Renal cortex interstitium (tissue), 11 donors: ENCODE data around the gene NRG3. TPM values are rescaled to one million over a fixed set of nuclear protein-coding genes. Genes with fewer than 3 reads are reported as not detected.

Source experiments
- DNase-seq, 11 donors: peaks; one replicate each; pipeline ENCODE4 v3.0.0-alpha.2; 2013; ENCODE audit warnings: low read depth in 9 of 11, low spot score in 4 of 11; ENCODE audit errors: extremely low read depth in 1 of 11
- polyA plus RNA-seq, 3 donors: library from polyadenylated mRNA; unstranded; fragments of 120-200 nt; gene quantifications; one replicate each; pipeline ENCODE4 v1.2.1, GENCODE V29; 2013; ENCODE audit not compliant: insufficient read length in 3 of 3

Gene NRG3
- polyA plus RNA-seq, 3 donors = 11.8 to 16.4 (median 12.6) TPM

- DNase-seq = no peak
Observed at GRCh38 chr10:82874671-82875070, 999.7 kb downstream of the NRG3 start.

GRCh38 chr10:82880776-82881290, 1005.8 kb downstream of the NRG3 start:
- no peak for DNase-seq

GRCh38 chr10:82882722-82883121, 1007.7 kb downstream of the NRG3 start:
- DNase-seq = no peak

GRCh38 chr10:82883603-82884002, 1008.6 kb downstream of the NRG3 start:
- no peak for DNase-seq

GRCh38 chr10:82887488-82887887, 1012.5 kb downstream of the NRG3 start:
- no peak for DNase-seq

GRCh38 chr10:82888809-82889455, 1013.9 kb downstream of the NRG3 start:
- DNase-seq = no peak

GRCh38 chr10:82889728-82890127, 1014.7 kb downstream of the NRG3 start:
- DNase-seq = no peak

GRCh38 chr10:82890573-82890972, 1015.6 kb downstream of the NRG3 start:
- DNase-seq = no peak

- no peak for DNase-seq
Observed at GRCh38 chr10:82908096-82908495, 1033.1 kb downstream of the NRG3 start.

GRCh38 chr10:82908751-82909150, 1033.8 kb downstream of the NRG3 start:
- DNase-seq = no peak

- DNase-seq = no peak
Observed at GRCh38 chr10:82910301-82910700, 1035.3 kb downstream of the NRG3 start.

- DNase-seq = no peak
Observed at GRCh38 chr10:82914655-82915136, 1039.7 kb downstream of the NRG3 start.

- no peak for DNase-seq
Observed at GRCh38 chr10:82916941-82917340, 1041.9 kb downstream of the NRG3 start.

- DNase-seq = no peak
Observed at GRCh38 chr10:82918022-82918421, 1043.0 kb downstream of the NRG3 start.

GRCh38 chr10:82922046-82922445, 1047.1 kb downstream of the NRG3 start:
- no peak for DNase-seq

- no peak for DNase-seq
Observed at GRCh38 chr10:82922755-82923154, 1047.8 kb downstream of the NRG3 start.

- no peak for DNase-seq
Observed at GRCh38 chr10:82924711-82925110, 1049.7 kb downstream of the NRG3 start.

- no peak for DNase-seq
Observed at GRCh38 chr10:82925547-82925946, 1050.6 kb downstream of the NRG3 start.

GRCh38 chr10:82932451-82932850, 1057.5 kb downstream of the NRG3 start:
- no peak for DNase-seq

GRCh38 chr10:82934429-82934828, 1059.4 kb downstream of the NRG3 start:
- DNase-seq = no peak

- no peak for DNase-seq
Observed at GRCh38 chr10:82934947-82935346, 1060.0 kb downstream of the NRG3 start.
